H1 (cell line): Measurements from ENCODE around the gene FAM53A. TPM values are rescaled to one million over a fixed set of nuclear protein-coding genes. Genes with fewer than 3 reads are reported as not detected.

Experiments
- EZH2 ChIP-seq: fragments of 200-600 bp; sonication (generic); IDR thresholded peaks from 2 replicates; pipeline ENCODE4 v1.7.1; 2012; ENCODE audit warnings: low read depth, mild to moderate bottlenecking, moderate library complexity, low read length, inconsistent platforms; ENCODE audit not compliant: severe bottlenecking
- GABPA ChIP-seq: IDR thresholded peaks from 2 replicates; pipeline ENCODE4 v1.6.1; 2011; ENCODE audit warnings: mild to moderate bottlenecking, low read length, moderate library complexity, borderline replicate concordance; ENCODE audit not compliant: insufficient read depth
- JUN ChIP-seq: IDR thresholded peaks from 2 replicates; pipeline ENCODE4 v1.6.1; 2011; ENCODE audit warnings: low read depth, mild to moderate bottlenecking, improper control_type of control experiment, low read length
- KDM4A ChIP-seq: IDR thresholded peaks from one replicate; pipeline ENCODE4 v1.7.1; 2012; ENCODE audit warnings: low read depth, mild to moderate bottlenecking, moderate library complexity, low read length, inconsistent platforms; ENCODE audit not compliant: severe bottlenecking
- RBBP5 ChIP-seq: IDR thresholded peaks from 2 replicates; pipeline ENCODE4 v1.7.1; 2012; ENCODE audit warnings: low read depth, mild to moderate bottlenecking, inconsistent platforms, low read length, moderate library complexity, borderline replicate concordance
- SUZ12 ChIP-seq: fragments of 200-600 bp; sonication (generic); IDR thresholded peaks from 2 replicates; pipeline ENCODE4 v1.6.1; 2012; ENCODE audit warnings: mild to moderate bottlenecking, inconsistent platforms, low read length, moderate library complexity, mixed read lengths
- TAF7 ChIP-seq: optimal IDR thresholded peaks from 2 replicates; pipeline ENCODE3; 2011; ENCODE audit warnings: low read depth, mild to moderate bottlenecking, inconsistent platforms, low read length, moderate library complexity, borderline replicate concordance
- polyA plus RNA-seq, 7 experiments: library from polyadenylated mRNA; depleted of rRNA in 3 of 7; stranded (reverse) in 5 of 7; unstranded in 2 of 7; fragments of >200 nt in 5 of 7; fragments of 200-250 nt in 2 of 7; gene quantifications; 1 replicate in 5 of 7; 2 replicates in 1 of 7; 4 replicates in 1 of 7; pipeline versions ENCODE4 v1.2.1 to v1.2.3, GENCODE V29; 2011 to 2013; ENCODE audit warnings: missing spikeins in 2 of 7, mixed read lengths in 2 of 7
- total RNA-seq: library from RNA; stranded (reverse); fragmentation: NEBNext Ultra II Directional; extraction: Animal tissue kit (Norgen Biotek cat#: 25700); gene quantifications from 2 replicates; pipeline ENCODE4 v1.2.1, GENCODE V29; 2021
- TF ChIP-seq, protein P1 (sequence below): IDR thresholded peaks from 2 replicates; pipeline ENCODE4 v1.6.1; 2012; ENCODE audit warnings: inconsistent platforms
- TF ChIP-seq, protein P2 (sequence below): IDR thresholded peaks from 2 replicates; pipeline ENCODE4 v1.6.1; 2012; ENCODE audit warnings: inconsistent platforms

FAM53A gene
- total and polyA plus RNA-seq, 2 of the 8 experiments (the other 6 are each of a cell fraction or from before 2014, with no cell fraction given), result 1.9 to 2.0 TPM

DNA sequence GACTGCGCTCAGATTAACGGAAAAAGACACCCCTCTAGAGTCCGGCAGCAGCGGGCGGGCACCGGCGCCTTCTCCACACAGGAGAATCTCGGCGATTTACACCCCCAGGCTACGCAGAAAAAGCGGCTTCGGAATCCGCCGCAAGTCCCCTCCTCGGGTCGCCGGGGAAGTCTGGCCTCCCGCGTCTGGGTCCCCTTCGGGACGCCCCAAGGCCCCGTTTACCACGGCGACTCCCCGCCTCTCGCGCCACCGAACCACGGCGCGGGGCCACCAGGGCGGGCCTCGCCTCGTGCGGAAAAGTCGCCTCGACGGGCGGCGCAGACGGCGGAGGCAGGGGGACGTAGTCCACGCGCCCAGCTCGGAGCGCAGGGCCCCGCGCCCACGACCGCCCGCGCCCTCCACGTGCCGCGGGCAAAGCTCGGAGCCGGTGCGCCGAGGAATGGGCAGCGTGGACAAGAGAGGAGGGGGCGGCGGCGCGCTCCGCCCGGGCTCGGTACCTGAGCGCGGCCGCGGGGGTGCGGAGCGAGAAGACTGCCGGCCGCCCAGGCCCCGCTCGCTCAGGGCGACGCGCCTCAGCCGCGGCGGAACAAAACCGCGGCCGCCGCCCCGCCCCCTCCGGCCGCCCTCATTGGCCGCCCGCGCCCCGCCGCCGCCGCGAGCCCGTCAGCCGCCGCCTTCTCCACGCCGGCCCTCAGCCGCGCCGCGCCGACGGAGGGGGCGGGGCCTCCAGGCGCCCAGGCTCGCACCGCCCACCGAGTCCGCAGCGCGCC lies at the start of gene FAM53A (continued):
- TF ChIP-seq EZH2 (peak; percentile 61), TAF7 (no peak), GABPA (0 out of 2 replicates have a peak, but pooled peaks have one; percentile 24), JUN (no peak), KDM4A (peak; percentile 95), RBBP5 (0 out of 2 replicates have a peak, but pooled peaks have one; percentile 37), SUZ12 (peak; percentile 49)
- TF ChIP-seq, protein P1, sequence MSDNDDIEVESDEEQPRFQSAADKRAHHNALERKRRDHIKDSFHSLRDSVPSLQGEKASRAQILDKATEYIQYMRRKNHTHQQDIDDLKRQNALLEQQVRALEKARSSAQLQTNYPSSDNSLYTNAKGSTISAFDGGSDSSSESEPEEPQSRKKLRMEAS, result peak; percentile 83
- TF ChIP-seq, protein P2, sequence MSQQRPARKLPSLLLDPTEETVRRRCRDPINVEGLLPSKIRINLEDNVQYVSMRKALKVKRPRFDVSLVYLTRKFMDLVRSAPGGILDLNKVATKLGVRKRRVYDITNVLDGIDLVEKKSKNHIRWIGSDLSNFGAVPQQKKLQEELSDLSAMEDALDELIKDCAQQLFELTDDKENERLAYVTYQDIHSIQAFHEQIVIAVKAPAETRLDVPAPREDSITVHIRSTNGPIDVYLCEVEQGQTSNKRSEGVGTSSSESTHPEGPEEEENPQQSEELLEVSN, result peak; percentile 86
- TF ChIP-seq, all 59 proteins: peak for 11
